ENCODE data around the gene MEA1. TPM values are rescaled to one million over a fixed set of nuclear protein-coding genes. Genes with fewer than 3 reads are reported as not detected.

MEA1 gene
- total RNA-seq, 2 experiments from 2014 or later, result 61.2 to 70.1 TPM

Other genes starting within 250 kb of the MEA1 start
- 10 to 100 TPM; 28.3 to 29.6 TPM for gene BICRAL, start 231.9 kb downstream of the MEA1 start, total RNA-seq
- 10 to 100 TPM; 77.6 to 79.3 TPM for gene RPL7L1, start 134.3 kb downstream of the MEA1 start, total RNA-seq
- gene PTCRA, start 97.9 kb downstream of the MEA1 start, total RNA-seq, result not detected
- 10 to 100 TPM; 90.8 to 91.4 TPM for gene CNPY3, start 84.5 kb downstream of the MEA1 start, total RNA-seq
- 1 to 10 TPM; 1.0 to 1.2 TPM for gene GNMT, start 53.2 kb downstream of the MEA1 start, total RNA-seq
- gene PEX6, start 34.8 kb downstream of the MEA1 start, total RNA-seq, result 10 to 100 TPM; 27.1 to 27.6 TPM
- gene PPP2R5D, start 29.4 kb downstream of the MEA1 start, total RNA-seq, result 10 to 100 TPM; 54.7 to 58.8 TPM
- 10 to 100 TPM; 69.4 to 69.9 TPM for gene KLHDC3, start 303 bp upstream of the MEA1 start, total RNA-seq
- gene RRP36, start 7.7 kb upstream of the MEA1 start, total RNA-seq, result 10 to 100 TPM; 63.8 to 65.6 TPM
- 10 to 100 TPM; 10.2 to 12.7 TPM for gene CUL7, start 39.9 kb upstream of the MEA1 start, total RNA-seq
- gene MRPL2, start 45.5 kb upstream of the MEA1 start, total RNA-seq, result 10 to 100 TPM; 50.1 to 65.2 TPM
- gene KLC4, start 45.7 kb upstream of the MEA1 start, total RNA-seq, result 10 to 100 TPM; 25.2 to 33.8 TPM
- gene PTK7, start 62.4 kb upstream of the MEA1 start, total RNA-seq, result 1 to 10 TPM; 1.4 to 1.9 TPM
- gene SRF, start 157.3 kb upstream of the MEA1 start, total RNA-seq, result 10 to 100 TPM; 34.4 to 36.0 TPM
- 10 to 100 TPM; 75.1 to 80.8 TPM for gene CUL9, start 168.2 kb upstream of the MEA1 start, total RNA-seq
- gene DNPH1, start 215.5 kb upstream of the MEA1 start, total RNA-seq, result 10 to 100 TPM; 42.2 to 43.7 TPM
- gene TTBK1, start 229.5 kb upstream of the MEA1 start, total RNA-seq, result not detected